GM10266 (cell line): ENCODE measurements around the gene CSMD2.

Source experiments
- DNase-seq: peaks from one replicate; pipeline ENCODE4 v3.0.0; 2012; ENCODE audit errors: extremely low spot score
- CTCF ChIP-seq: IDR thresholded peaks from 2 replicates; pipeline ENCODE4 v1.5.1; 2012; ENCODE audit warnings: mild to moderate bottlenecking, low read depth; ENCODE audit not compliant: control insufficient read depth, insufficient read depth; ENCODE audit errors: missing control alignments

The CSMD2 gene

GRCh38 chr1:33709783-33710718 is 455.0 kb downstream of the CSMD2 start:
- no peak for DNase-seq
- TF ChIP-seq CTCF: no peak

GRCh38 chr1:33709174-33709782 is 455.8 kb downstream of the CSMD2 start:
- DNase-seq: no peak
- TF ChIP-seq CTCF: no peak

GRCh38 chr1:33706634-33707255 is 458.3 kb downstream of the CSMD2 start:
- no peak for DNase-seq
- TF ChIP-seq CTCF: no peak

- TF ChIP-seq CTCF: no peak
- DNase-seq: no peak
These were observed 461.6 kb downstream of the CSMD2 start for GRCh38 chr1:33703464-33703863.

GRCh38 chr1:33698361-33699035 is 466.5 kb downstream of the CSMD2 start:
- no peak for DNase-seq
- no peak for TF ChIP-seq CTCF

GRCh38 chr1:33697816-33698215 is 467.2 kb downstream of the CSMD2 start:
- DNase-seq: no peak
- TF ChIP-seq CTCF: no peak
